HG02623 (cell line): ENCODE measurements around the gene ADAP2.
"Not testable (repeated sequence)": the region's sequence is repeated elsewhere in the genome, so short reads cannot be mapped to it uniquely, and the experiment has no call there.

Experiments used
- ATAC-seq: cut with Tn5 transposase; IDR thresholded peaks from one replicate; pipeline ENCODE4 v1.9.1; 2021; ENCODE audit warnings: moderate library complexity; ENCODE audit not compliant: unreplicated experiment

The ADAP2 gene

DNA sequence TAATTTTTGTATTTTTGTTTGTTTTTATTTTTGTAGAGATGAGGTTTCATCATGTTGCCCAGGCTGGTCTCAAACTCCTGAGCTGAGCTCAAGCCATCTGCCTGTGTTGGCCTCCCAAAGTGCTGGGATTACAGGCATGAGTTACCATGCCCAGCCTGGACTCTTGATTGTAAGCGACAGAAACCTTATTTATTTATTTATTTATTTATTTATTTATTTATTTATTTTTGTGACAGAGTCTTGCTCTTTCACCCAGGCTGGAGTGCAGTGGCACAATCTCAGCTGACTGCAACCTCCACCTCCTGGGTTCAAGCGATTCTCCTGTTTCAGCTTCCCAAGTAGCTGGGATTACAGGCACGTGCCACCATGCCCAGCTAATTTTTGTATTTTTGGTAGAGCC lies 8.1 kb downstream of the ADAP2 start:
- ATAC-seq: not testable (repeated sequence)

DNA sequence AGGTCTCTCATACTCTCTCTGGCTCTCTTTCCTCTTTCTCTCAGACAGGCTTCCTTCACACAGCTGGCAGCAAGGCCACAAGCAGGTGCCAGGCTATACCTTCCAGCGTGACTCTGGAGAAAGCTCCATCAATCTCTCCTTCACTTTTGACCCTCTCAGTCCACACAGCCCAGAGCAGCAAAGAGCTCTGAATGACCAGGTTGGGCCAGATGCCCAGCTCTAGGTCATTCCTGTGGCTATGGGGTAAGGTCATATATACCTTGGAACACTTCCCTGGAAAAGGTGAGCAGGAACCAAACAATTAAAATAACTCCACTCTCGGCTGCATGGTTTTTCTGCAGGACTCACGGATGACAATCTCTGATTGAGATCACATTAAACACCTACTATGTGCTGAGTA lies 8.8 kb downstream of the ADAP2 start:
- no peak for ATAC-seq

DNA sequence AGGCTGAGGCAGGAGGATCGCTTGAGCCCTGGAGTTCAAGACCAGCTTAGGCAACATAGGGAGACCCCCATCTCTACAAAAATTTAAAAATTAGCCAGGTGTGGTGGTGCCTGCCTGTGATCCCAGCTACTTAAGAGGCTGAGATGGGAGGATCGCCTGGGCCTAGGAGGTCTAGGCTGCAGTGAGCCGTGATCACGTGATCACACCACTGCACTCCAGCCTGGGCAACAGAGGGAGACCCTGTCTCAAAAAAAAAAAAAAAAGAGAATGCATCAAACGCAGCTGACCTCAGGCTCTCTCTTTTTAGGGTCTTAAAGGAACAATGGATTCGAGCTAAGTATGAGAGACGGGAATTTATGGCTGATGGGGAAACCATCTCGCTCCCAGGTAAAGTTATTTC lies 9.8 kb downstream of the ADAP2 start:
- ATAC-seq: not testable (repeated sequence)

DNA sequence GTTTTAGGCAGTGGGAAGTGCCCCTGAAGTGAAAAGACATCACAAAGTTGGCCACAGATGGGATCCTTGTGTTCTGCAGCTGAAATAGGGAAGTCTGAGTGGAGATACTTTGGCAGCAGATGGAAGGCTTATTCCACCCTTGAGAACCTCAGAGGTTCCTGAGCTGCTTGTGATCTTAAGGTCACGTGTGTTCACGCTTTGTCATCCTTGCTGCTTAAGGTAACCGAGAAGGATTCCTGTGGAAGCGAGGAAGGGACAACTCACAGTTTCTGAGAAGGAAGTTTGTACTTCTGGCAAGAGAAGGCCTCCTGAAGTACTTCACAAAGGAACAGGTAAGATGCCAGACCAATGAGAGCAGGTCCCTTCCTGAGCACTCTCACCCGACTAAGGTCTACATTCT lies 12.2 kb downstream of the ADAP2 start:
- no peak for ATAC-seq

DNA sequence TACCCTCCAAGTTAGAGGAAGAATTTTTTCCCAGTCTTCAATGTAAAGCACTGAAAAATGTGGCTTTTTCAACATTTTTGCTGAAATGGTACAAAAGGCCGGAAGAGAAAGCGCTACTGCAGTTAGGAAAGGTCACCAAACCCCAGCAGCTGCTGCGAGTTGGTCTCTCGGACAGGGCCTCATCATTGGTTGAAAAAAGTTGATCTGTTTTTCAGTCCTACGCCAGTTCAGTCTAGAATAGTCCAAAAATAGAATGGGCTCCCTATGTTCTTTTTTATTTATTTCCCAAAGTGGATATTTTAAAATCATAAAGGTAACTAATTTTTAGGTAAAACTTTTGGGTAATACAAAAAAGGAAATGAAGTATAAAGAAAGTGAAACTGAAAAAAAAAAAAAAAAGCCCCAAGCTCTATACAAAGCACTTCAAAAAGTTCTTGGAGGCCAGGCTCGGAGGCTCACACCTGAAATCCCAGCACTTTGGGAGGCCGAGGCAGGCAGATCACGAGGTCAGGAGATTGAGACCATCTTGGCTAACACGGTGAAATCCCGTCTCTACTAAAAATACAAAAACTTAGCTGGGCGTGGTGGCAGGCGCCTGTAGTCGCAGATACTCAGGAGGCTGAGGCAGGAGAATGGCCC lies 17.4 kb downstream of the ADAP2 start:
- no peak for ATAC-seq

DNA sequence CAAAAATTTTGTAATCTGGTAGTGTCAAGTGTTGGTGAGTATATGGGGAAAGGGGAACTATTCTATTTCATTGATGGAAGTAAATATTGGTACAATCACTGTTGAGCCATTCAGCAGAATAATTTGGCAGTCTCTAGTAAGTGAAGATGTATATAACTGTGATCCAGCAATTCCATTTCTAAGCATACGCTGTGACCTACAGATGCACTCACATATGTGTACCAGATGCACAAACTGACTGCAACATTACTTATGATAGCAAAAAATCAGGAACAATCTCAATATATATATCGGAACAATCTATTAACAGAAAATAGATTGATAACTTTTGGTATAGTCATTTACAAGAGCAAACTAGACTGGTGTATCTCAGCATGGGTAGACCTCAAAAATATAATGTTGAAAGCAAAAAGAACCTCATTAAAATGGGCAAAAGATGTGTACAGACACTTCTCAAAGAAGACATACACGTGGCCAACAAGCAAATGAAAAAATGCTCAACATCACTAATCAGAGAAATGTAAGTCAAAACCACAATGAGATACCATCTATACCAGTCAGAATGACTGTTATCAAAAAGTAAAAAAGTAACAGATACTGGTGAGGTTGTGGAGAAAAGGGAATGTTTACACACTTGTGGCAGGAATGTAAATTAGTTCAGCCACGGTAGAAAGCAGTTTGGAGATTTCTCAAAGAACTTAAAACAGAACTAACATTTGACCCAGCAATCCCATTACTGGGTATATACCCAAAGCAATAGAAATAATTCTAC lies 20.7 kb downstream of the ADAP2 start:
- no peak for ATAC-seq

DNA sequence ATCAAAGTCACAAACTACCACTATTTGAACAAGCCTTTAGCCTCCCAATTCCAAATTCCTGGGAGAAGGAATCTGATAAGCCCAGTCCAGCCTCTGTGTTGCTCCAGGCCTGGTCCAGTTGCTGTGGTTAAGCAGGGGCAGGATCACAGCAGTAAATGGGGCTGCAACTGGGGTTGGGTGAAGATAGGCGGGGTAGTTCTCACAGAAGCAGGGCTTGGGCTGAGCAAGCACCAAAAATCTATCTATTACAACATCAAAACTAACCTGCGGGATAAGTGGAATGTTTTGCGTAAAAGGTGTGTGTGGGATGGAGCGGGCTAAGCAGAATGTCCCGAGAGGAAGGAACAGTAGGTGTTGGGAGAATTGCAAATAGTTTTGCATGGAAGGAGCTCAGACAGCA lies 26.1 kb downstream of the ADAP2 start:
- ATAC-seq: no peak

DNA sequence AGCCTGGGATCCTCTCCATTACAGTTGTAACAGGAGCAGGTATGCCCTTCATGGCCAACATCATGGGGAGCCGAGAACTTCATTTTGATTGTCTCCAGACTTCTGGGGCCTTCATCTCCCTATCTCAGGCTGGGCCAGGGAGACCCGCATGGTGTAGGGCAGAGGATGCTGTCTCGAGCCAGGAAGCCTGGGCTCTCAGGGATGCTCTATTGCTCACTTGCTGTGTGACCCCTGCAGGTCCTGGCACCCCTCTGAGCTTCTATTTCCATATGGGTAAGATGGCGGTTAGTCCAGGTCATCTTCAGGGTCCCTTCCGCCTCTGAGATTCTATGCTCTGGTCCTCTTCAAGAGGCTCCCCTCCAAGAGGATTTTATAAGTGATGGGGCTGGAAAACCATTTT lies 28.4 kb downstream of the ADAP2 start:
- no peak for ATAC-seq

DNA sequence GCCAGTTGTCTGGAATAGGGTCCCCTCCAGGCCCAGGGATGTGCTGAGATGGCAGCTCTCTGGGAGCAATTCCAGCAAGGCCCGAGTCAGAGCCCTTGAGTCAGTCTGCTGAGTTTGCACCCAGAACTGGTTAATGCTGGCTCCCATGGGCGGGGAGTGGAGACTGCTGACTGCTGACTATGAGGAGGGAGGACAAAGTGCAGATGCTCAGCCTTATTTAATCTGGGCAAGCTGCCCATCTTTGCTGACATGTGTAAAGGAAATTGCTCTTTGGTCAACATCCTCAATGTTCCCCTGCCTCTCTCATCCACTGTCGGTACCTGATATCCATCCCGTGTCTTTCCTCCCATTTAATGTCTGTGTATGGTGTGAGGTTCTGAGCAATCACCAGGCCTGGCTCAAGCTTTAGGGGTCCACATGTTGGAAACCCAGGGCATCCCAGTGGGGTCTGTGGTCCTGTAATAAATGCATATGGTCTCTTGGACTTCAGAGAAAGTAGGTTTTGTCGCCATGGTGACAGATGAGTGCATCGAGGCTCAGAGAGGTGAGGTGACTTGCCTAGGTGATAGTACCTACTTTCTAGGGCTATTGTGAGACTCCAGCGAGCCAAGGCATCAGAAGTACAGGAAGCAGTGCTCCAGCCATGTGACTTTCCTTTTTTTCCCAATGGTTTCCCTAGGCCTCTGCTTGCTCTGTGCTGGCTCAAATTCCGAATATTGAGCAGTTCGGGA lies 29.1 kb downstream of the ADAP2 start:
- ATAC-seq: no peak

DNA sequence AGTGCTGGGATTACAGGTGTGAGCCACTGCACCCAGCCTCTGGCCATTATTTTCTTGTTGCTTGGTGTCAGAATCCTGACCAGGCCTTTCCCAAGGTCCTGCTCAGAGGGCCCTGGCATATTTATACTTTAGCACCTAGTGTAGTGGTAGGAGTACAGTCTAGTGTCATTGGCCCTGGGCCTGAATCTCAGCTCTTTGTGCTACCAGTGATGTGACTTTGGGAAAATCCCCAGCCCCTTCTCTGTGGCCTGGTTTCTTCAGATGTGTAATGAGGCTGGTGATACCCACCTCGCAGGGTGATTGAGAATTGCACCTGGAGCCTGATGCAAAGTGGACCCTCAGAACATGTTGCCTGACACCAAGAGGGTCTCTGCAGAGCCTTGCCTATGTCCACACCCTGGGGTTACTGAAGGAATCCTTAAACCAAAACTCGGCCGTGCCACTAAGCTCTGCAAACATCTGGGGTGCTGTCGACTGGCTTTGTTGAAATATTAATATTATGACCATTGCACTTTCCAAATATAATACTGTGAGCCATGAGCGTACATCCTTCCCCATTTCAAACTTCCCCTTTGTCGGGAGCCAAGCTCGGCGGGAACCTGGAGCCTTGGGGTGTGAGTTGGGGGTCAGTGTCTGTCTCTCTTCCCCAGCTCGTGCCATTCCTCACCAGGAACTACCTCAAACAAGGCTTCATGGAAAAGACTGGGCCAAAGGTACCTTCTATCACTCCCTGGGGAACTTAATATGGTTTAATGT lies 31.1 kb downstream of the ADAP2 start:
- ATAC-seq: no peak

DNA sequence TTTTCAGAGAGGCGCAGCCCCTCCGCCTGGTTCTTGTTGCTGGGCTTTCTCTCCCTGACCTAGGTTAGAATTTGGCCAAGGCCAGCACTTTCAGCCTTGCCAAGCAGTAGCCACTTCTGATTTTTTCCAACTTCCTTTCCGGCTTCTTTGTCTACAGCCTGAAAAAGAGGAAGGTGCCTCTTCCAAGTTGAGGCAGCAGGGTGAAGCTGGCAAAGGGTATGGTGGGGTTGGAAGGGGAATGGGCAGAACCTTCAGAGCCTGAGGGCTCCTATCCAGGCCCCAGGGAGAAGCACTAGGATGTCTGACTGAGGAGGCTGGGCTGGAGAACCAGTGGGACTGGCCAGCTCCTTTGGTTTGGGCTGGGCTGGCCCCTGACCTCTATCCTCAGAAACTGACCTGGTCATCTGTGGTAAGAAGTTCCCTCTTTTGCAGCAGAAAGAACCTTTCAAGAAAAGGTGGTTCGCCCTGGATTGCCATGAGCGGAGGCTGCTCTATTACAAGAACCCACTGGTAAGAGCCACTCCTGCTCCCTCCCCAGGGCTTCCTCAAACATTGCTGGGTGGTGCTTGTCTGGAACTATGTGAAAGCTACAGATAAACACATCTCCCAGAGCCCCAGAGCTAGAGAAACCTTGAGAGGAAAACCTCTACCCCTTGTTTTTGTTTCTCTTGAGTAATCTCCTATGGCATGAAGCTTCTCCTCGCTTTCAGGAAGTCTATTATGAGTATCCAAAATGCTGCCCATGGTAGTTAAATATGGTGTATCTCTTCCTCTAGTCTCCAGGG lies 32.5 kb downstream of the ADAP2 start:
- ATAC-seq: no peak

DNA sequence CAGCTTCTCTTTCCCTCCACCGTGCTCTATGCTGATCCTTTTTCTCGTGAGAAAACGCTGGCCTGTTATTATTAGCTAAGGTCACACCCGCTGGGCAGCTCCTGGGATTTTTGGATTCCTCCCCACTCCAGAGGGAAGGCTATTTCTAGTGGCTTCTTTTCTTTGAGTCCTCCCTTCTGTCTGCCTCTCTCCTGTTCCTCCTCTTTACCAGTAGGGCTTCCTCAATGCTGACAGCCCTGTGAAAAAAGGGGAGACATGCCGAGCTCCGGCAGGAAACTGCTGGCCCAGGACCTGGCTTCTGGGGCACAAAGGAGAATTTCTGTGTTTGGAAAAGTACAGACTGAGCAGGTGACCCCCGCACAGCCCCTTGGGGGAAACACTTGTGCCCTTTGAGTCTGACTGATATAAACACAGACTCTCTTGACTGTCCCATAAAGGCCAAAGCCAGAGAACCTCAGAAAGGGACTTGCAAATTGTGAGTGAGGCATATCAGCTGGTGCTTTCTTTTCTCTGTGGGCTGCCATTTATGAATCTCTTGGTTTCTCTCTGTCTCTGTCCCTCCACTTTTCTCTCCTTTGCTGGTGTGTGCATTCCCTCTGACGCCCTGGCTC lies 35.1 kb downstream of the ADAP2 start:
- no peak for ATAC-seq

DNA sequence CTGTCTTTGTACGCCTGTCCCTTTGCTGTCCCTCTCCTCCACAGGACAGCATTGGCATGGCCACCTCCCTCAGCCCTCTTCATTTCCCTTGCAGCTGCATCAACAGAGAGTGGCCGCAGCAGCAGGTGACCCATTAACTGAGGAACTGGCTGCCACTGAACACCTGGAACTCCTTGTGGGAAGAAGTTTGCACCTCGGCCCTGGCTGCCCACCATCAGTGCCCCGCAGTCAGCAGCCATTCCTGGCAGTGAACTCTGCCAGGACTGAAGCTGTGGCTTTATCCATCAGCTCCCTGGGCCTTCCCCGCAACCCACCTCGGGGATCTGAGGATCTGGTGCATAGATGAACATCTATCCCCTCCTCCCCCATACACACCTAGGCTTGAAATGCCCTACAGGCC lies 36.0 kb downstream of the ADAP2 start:
- no peak for ATAC-seq

DNA sequence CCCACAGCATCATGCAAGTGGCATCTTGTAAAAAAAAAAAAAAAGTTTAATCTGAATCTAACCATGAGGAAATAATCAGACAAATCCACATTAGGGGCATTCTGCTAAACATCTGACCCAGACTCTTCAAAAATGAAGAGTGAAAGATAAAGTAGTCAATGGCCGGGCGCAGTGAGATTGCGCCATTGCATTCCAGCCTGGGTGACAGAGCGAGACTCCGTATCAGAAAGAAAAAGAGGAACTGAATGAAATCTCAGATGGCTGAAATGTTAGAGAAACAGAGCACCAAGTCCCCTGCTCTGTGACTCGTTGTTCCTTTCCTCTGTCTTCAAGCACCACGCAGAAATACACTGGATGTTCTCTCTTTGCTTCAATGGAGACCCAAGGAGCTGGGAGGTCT lies 36.4 kb downstream of the ADAP2 start:
- no peak for ATAC-seq

DNA sequence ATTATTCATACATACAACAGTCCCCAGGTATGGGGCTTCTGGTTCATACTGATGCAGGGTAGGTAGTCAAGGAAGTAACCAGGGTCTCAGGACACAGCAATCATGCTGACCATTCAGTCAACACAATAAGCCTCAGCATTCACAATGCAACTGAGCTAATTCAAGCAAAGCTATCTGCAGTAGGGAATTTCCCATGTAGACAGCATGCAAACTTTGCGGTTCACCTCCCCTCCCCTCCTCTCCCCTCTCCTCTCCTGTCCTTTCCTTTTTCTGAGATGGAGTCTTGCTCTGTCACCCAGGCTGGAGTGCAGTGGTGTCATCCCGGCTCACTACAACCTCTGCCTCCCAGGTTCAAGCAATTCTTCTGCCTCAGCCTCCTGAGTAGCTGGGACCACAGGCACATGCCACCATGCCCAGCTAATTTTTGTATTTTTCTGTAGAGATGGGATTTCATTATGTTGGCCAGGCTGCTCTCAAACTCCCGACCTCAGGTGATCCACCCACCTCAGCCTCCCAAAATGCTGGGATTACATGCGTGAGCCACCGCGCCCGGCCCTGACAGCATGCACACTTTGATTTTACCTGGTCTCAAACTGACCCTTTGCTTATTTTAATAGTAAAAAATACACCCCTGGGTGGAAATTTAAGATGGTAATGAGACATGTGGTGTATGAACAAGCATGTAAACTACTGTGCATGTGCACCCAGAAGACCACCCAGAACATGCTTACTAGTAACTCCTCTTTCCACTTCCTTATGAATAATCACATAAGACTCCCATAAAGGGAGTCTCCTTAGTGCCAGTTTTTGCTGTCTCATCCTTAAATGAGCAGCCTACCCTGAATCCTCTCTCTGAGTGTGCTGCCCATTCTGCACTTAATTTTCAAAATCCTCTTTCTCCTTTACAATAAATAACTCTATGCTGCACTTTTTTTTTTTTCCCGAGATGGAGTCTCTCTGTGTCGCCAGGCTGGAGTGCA lies 39.8 kb downstream of the ADAP2 start:
- peak; percentile 61 for ATAC-seq

DNA sequence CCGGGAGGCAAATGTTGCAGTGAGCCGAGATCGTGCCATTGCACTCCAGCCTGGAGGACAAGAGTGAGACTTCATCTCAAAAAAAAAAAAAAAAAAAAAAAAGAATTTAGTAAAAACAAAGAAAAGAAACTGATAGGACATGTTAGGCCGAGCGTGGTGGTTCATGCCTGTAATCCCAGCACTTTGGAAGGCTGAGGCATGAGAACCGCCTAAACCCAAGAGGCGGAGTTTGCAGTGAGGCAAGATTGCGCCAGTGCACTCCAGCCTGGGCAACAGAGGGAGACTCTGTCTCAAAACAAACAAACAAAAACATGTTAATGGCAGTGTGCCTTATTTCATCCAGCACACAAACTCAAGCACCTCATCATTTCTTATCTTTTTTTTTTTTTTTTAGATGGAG lies 42.6 kb downstream of the ADAP2 start:
- ATAC-seq: not testable (repeated sequence)

DNA sequence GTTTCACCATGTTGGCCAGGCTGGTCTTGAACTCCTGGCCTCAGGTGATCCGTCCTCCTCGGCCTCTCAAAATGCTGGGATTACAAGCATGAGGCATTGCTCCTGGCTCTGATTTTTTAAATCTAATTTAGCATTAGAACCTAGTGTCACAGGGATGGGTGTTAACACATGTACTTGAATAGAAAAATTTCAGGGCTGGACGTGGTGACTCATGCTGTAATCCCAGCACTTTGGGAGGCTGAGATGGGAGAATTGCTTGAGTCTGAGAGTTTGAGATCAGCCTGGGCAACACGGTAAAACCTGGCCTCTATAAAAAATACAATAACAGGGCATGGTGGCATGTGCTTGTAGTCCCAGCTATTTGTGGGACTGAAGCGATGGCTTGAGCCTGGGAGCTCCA lies 43.1 kb downstream of the ADAP2 start:
- ATAC-seq: no peak

DNA sequence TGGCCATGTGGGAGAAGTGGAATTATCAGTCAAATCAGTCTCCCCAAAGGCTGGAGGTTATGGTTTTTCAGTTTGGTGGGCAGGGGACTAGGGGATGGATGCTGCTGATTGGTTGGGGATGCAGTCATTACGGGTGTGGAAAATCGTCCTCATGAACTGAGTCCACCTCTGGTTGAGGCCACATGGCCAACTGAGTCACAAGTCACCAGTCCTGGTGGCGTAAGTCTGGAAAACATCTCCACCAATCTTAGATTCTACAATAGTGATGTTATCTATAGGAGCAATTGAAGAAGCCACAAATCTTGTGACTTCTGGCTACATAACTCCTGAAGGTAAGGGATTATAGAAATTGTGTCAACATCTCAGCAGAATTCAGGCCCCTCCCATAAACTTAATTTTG lies 43.9 kb downstream of the ADAP2 start:
- ATAC-seq: no peak

DNA sequence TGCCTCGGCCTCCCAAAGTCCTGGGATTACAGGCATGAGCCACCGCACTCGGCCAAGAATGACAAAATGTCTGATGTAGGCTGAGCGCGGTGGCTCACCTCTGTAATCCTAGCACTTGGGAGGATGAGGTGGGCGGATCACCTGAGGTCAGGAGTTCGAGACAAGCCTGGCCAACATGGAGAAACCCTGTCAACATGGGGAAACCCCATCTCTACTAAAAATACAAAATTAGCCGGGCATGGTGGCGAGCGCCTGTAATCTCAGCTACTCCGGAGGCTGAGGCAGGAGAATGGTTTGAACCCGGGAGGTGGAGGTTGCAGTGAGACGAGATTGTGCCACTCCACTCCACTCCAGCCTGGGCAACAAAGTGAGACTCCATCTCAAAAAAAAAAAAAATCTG lies 46.2 kb downstream of the ADAP2 start:
- not testable (repeated sequence) for ATAC-seq
